HepG2 (cell line): ENCODE results near the gene FKBP10. TPM values are rescaled to one million over a fixed set of nuclear protein-coding genes. Genes with fewer than 3 reads are reported as not detected.

Experiments used
- CAMTA2 ChIP-seq: sonication (generic); formaldehyde crosslinking; IDR thresholded peaks from 2 replicates; pipeline ENCODE4 v1.4.0; 2020; ENCODE audit warnings: mild to moderate bottlenecking, missing genetic modification reagents, borderline replicate concordance
- CC2D1A ChIP-seq: sonication (generic); formaldehyde crosslinking; IDR thresholded peaks from 2 replicates; pipeline ENCODE4 v1.8.1; 2023; ENCODE audit warnings: mild to moderate bottlenecking, missing genetic modification reagents
- ETV5 ChIP-seq: IDR thresholded peaks from 2 replicates; pipeline ENCODE4 v1.6.1; 2018; ENCODE audit warnings: missing biosample characterization, missing genetic modification reagents, inconsistent platforms, borderline replicate concordance
- HNRNPK ChIP-seq: fragments of 200-400 bp; formaldehyde crosslinking; IDR thresholded peaks from 2 replicates; pipeline ENCODE4 v1.6.1; 2018; ENCODE audit warnings: low read length, low read depth, moderate library complexity, mild to moderate bottlenecking; ENCODE audit not compliant: poor library complexity, severe bottlenecking
- KAT8 ChIP-seq: IDR thresholded peaks from 2 replicates; pipeline ENCODE4 v1.6.1; 2016; ENCODE audit warnings: missing genetic modification reagents, missing compliant biosample characterization
- NPAS2 ChIP-seq: sonication (generic); formaldehyde crosslinking; IDR thresholded peaks from 2 replicates; pipeline ENCODE4 v1.8.0; 2022; ENCODE audit warnings: mild to moderate bottlenecking, missing genetic modification reagents, borderline replicate concordance
- PHB2 ChIP-seq: fragments of 450-650 bp; IDR thresholded peaks from 2 replicates; pipeline ENCODE4 v1.6.1; 2018; ENCODE audit not compliant: partially characterized antibody
- PITX1 ChIP-seq: sonication (generic); formaldehyde crosslinking; IDR thresholded peaks from 2 replicates; pipeline ENCODE4 v1.5.1; 2020; ENCODE audit warnings: mild to moderate bottlenecking, missing genetic modification reagents
- RNF2 ChIP-seq: fragments of 450-650 bp; conservative IDR thresholded peaks from 2 replicates; pipeline ENCODE4 v1.6.1; 2016; ENCODE audit warnings: low read depth
- SALL2 ChIP-seq: sonication (generic); formaldehyde crosslinking; IDR thresholded peaks from 2 replicates; pipeline ENCODE4 v1.8.1; 2023; ENCODE audit warnings: mild to moderate bottlenecking, missing genetic modification reagents, inconsistent platforms
- SIN3B ChIP-seq: fragments of 150-350 bp; IDR thresholded peaks from 2 replicates; pipeline ENCODE4 v1.6.1; 2014; ENCODE audit warnings: low read length
- TAF1 ChIP-seq: sonication (generic); formaldehyde crosslinking; IDR thresholded peaks from 2 replicates; pipeline ENCODE4 v1.4.0; 2020; ENCODE audit warnings: missing genetic modification reagents
- ZFP1 ChIP-seq: IDR thresholded peaks from 2 replicates; pipeline ENCODE4 v1.6.1; 2016
- ZNF12 ChIP-seq: sonication (generic); formaldehyde crosslinking; IDR thresholded peaks from 2 replicates; pipeline ENCODE4 v1.5.0; 2020; ENCODE audit warnings: missing genetic modification reagents
- ZNF30 ChIP-seq: sonication (generic); formaldehyde crosslinking; IDR thresholded peaks from 2 replicates; pipeline ENCODE4 v1.5.0; 2020; ENCODE audit warnings: mild to moderate bottlenecking, missing genetic modification reagents
- ZNF570 ChIP-seq: sonication (generic); formaldehyde crosslinking; IDR thresholded peaks from 2 replicates; pipeline ENCODE4 v1.4.0; 2020; ENCODE audit warnings: mild to moderate bottlenecking, missing genetic modification reagents, borderline replicate concordance
- ZNF572 ChIP-seq: sonication (generic); formaldehyde crosslinking; IDR thresholded peaks from 2 replicates; pipeline ENCODE4 v1.5.1; 2020; ENCODE audit warnings: mild to moderate bottlenecking, missing genetic modification reagents
- ZSCAN30 ChIP-seq: sonication (generic); formaldehyde crosslinking; IDR thresholded peaks from 2 replicates; pipeline ENCODE4 v1.5.0; 2020; ENCODE audit warnings: mild to moderate bottlenecking, missing genetic modification reagents
- polyA plus RNA-seq, 8 experiments: library from polyadenylated mRNA; depleted of rRNA in 3 of 8; stranded (reverse) in 7 of 8; unstranded in 1 of 8; fragments of >200 nt; fragmentation: Illumina TruSeq in 4 of 8; extraction: Trizol in 4 of 8; gene quantifications; 2 replicates each; pipeline versions ENCODE4 v1.2.1 to v1.2.3, GENCODE V29; 2011 to 2016; ENCODE audit warnings: low read depth in 4 of 8, missing spikeins in 1 of 8, mixed read lengths in 1 of 8; ENCODE audit not compliant: insufficient read depth in 1 of 8
- total RNA-seq, 5 experiments: library from RNA; depleted of rRNA; stranded (reverse); fragments of >200 nt; fragmentation: Illumina TruSeq; extraction: Trizol; gene quantifications; 2 replicates each; pipeline ENCODE4 v1.2.3, GENCODE V29; 2016; ENCODE audit warnings: low read depth in 1 of 5
- TF ChIP-seq, protein P1 (sequence below): sonication (generic); formaldehyde crosslinking; IDR thresholded peaks from 2 replicates; pipeline ENCODE4 v1.5.0; 2020; ENCODE audit warnings: mild to moderate bottlenecking, missing genetic modification reagents, borderline replicate concordance
- TF ChIP-seq, protein P2 (sequence below): fragments of 450-650 bp; IDR thresholded peaks from 2 replicates; pipeline ENCODE4 v1.6.1; 2017
- TF ChIP-seq, protein P3 (sequence below): sonication (generic); formaldehyde crosslinking; IDR thresholded peaks from 2 replicates; pipeline ENCODE4 v1.5.1; 2020; ENCODE audit warnings: missing genetic modification reagents, mild to moderate bottlenecking, borderline replicate concordance
- TF ChIP-seq, protein P4 (sequence below): sonication (generic); formaldehyde crosslinking; conservative IDR thresholded peaks from 2 replicates; pipeline ENCODE4 v1.5.0; 2020; ENCODE audit warnings: missing genetic modification reagents

The FKBP10 gene
- total and polyA plus RNA-seq, 2 of the 13 experiments (the other 11 are each of a cell fraction or from before 2014, with no cell fraction given) = 149 to 573 TPM

DNA sequence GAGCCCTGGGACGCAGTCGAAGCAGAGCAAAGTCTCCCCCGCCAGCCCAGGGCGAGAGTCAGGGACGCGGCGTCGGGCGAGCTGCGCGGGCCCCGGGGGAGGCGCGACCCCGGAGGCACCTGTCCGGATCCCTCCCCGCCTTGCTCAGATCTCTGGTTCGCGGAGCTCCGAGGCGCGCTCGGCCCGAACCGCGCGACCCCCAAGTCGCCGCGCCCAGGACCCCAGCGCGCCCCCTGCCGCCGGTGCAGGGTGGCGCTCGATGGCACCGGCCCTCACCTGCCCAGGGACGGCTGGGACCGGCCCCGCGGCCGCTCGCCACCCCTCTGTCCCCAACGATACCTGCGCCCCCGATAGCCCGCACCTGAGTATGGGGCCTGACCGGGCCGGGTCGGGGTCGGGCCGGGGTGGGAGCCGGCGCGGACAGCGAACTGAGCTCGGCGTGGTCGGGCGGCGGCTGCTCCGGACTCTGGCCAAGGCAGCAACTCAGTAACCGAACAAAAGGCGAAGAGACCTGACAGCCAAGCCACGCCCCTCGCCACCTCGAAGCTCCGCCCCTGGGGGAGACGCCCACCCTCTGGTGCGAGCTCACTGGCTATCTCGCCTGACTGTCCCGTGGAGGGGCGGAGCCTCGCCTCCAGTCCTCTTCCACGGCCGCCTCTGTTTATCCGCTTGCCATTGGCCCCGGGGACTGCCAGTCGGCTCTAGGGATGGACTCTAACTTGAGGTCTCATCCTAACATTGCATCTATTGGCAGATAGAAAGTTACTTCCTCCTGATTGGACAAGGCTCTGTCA, 26.4 kb upstream of the FKBP10 start, which contains the start of gene JUP (continued):
- TF ChIP-seq, protein P1, sequence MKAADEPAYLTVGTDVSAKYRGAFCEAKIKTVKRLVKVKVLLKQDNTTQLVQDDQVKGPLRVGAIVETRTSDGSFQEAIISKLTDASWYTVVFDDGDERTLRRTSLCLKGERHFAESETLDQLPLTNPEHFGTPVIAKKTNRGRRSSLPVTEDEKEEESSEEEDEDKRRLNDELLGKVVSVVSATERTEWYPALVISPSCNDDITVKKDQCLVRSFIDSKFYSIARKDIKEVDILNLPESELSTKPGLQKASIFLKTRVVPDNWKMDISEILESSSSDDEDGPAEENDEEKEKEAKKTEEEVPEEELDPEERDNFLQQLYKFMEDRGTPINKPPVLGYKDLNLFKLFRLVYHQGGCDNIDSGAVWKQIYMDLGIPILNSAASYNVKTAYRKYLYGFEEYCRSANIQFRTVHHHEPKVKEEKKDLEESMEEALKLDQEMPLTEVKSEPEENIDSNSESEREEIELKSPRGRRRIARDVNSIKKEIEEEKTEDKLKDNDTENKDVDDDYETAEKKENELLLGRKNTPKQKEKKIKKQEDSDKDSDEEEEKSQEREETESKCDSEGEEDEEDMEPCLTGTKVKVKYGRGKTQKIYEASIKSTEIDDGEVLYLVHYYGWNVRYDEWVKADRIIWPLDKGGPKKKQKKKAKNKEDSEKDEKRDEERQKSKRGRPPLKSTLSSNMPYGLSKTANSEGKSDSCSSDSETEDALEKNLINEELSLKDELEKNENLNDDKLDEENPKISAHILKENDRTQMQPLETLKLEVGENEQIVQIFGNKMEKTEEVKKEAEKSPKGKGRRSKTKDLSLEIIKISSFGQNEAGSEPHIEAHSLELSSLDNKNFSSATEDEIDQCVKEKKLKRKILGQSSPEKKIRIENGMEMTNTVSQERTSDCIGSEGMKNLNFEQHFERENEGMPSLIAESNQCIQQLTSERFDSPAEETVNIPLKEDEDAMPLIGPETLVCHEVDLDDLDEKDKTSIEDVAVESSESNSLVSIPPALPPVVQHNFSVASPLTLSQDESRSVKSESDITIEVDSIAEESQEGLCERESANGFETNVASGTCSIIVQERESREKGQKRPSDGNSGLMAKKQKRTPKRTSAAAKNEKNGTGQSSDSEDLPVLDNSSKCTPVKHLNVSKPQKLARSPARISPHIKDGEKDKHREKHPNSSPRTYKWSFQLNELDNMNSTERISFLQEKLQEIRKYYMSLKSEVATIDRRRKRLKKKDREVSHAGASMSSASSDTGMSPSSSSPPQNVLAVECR (CRISPR knock-in tag) = peak; percentile 91
- TF ChIP-seq ETV5 (CRISPR knock-in tag) = no peak
- TF ChIP-seq, protein P2, sequence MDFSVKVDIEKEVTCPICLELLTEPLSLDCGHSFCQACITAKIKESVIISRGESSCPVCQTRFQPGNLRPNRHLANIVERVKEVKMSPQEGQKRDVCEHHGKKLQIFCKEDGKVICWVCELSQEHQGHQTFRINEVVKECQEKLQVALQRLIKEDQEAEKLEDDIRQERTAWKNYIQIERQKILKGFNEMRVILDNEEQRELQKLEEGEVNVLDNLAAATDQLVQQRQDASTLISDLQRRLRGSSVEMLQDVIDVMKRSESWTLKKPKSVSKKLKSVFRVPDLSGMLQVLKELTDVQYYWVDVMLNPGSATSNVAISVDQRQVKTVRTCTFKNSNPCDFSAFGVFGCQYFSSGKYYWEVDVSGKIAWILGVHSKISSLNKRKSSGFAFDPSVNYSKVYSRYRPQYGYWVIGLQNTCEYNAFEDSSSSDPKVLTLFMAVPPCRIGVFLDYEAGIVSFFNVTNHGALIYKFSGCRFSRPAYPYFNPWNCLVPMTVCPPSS = no peak
- TF ChIP-seq NPAS2 = no peak
- TF ChIP-seq, protein P3, sequence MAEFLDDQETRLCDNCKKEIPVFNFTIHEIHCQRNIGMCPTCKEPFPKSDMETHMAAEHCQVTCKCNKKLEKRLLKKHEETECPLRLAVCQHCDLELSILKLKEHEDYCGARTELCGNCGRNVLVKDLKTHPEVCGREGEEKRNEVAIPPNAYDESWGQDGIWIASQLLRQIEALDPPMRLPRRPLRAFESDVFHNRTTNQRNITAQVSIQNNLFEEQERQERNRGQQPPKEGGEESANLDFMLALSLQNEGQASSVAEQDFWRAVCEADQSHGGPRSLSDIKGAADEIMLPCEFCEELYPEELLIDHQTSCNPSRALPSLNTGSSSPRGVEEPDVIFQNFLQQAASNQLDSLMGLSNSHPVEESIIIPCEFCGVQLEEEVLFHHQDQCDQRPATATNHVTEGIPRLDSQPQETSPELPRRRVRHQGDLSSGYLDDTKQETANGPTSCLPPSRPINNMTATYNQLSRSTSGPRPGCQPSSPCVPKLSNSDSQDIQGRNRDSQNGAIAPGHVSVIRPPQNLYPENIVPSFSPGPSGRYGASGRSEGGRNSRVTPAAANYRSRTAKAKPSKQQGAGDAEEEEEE (CRISPR knock-in tag) = no peak
- no peak for TF ChIP-seq SIN3B
- TF ChIP-seq CAMTA2 (CRISPR knock-in tag) = peak; percentile 67; the same call in 1 of the 2 replicates
- TF ChIP-seq, protein P4, sequence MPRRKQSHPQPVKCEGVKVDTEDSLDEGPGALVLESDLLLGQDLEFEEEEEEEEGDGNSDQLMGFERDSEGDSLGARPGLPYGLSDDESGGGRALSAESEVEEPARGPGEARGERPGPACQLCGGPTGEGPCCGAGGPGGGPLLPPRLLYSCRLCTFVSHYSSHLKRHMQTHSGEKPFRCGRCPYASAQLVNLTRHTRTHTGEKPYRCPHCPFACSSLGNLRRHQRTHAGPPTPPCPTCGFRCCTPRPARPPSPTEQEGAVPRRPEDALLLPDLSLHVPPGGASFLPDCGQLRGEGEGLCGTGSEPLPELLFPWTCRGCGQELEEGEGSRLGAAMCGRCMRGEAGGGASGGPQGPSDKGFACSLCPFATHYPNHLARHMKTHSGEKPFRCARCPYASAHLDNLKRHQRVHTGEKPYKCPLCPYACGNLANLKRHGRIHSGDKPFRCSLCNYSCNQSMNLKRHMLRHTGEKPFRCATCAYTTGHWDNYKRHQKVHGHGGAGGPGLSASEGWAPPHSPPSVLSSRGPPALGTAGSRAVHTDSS (CRISPR knock-in tag) = peak; percentile 97; the same call in 1 of the 2 replicates
- TF ChIP-seq ZNF30 (CRISPR knock-in tag) = no peak
- peak; percentile 38; the same call in 1 of the 2 replicates for TF ChIP-seq RNF2
- peak; percentile 31 for TF ChIP-seq PITX1 (CRISPR knock-in tag)
- TF ChIP-seq ZFP1 (CRISPR knock-in tag) = no peak
- TF ChIP-seq PHB2 = no peak
- no peak for TF ChIP-seq ZNF12 (CRISPR knock-in tag)
- peak; percentile 89 for TF ChIP-seq SALL2 (CRISPR knock-in tag)
- peak; percentile 80 for TF ChIP-seq TAF1 (CRISPR knock-in tag)
- TF ChIP-seq ZNF572 (CRISPR knock-in tag) = no peak
- TF ChIP-seq ZNF570 = no peak
- peak; percentile 49; the same call in 1 of the 2 replicates for TF ChIP-seq KAT8 (CRISPR knock-in tag)
- TF ChIP-seq ZSCAN30 (CRISPR knock-in tag) = no peak
- TF ChIP-seq CC2D1A (CRISPR knock-in tag) = peak; percentile 90; the same call in 1 of the 2 replicates
- peak; percentile 52 for TF ChIP-seq HNRNPK
